T-helper 1 cell treated with Interleukin-12 subunit alpha and Interleukin-12 subunit beta and Interleukin-4 antibody, amounts not matched to agents 30 μg/mL and 1 μg/mL, for 36 hours (primary cell): Measurements from ENCODE around the gene CANT1.
"Not testable (repeated sequence)": the region's sequence is repeated elsewhere in the genome, so short reads cannot be mapped to it uniquely, and the experiment has no call there.

ENCODE experiments used
- H3K27ac Mint-ChIP-seq: one replicate; pipeline ENCODE4 v1.8.0; 2021; ENCODE audit warnings: mild to moderate bottlenecking, mixed read lengths
- H3K27me3 Mint-ChIP-seq: one replicate; pipeline ENCODE4 v1.8.0; 2021; ENCODE audit warnings: low read depth, mixed read lengths
- H3K36me3 Mint-ChIP-seq: one replicate; pipeline ENCODE4 v1.8.0; 2021; ENCODE audit warnings: low read depth, mixed read lengths
- H3K4me1 Mint-ChIP-seq: one replicate; pipeline ENCODE4 v1.8.0; 2021; ENCODE audit warnings: low read depth, mixed read lengths
- H3K4me3 Mint-ChIP-seq: one replicate; pipeline ENCODE4 v1.8.0; 2021; ENCODE audit warnings: mild to moderate bottlenecking, moderate library complexity, mixed read lengths
- H3K9me3 Mint-ChIP-seq: one replicate; pipeline ENCODE4 v1.8.0; 2021; ENCODE audit warnings: mixed read lengths

Gene CANT1

DNA sequence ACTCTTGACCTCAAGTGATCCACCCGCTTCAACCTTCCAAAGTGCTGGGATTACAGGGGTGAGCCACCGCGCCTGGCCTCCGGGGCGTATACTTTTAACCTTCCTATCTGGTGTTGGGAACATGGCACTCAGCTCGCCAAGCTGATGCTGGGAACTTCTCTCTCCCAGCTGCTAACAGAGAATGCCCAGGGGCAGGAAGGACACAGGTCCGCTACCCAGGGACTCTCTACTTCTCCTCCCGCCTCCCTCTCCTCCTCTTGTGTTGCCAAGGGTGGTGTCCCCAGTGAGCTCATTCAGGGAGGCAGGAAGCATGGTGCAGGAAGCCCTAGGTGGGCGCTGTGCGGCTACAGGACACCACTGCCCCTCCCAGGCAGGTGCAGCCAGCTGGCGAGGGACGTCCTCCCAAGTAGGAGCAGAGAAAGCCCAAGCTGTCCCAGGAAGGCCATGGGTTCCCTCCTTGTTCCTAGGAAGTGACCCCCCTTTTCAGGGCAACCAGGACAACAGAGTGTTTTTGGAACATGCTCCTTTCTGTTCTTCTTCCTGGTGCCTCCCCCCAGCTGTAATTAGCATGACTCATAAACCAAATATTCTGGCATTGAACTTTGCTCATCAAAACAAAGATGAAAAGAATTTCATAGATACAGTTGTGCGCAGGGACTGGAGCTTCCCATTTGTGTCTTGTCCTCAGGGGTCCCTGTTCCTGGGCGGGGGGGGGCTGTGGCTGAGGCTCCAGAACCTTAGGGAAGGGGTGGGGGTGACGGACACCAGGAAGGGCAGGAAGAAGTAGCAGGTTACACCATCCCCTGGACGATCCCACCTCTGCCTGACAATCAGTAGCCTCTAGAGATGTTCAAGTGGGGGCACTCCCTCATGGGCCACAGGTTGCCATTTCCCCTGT lies 17.1 kb upstream of the CANT1 start:
- peaks cover 61% of the 10 kb centered on the region for H3K27me3 Mint-ChIP-seq

DNA sequence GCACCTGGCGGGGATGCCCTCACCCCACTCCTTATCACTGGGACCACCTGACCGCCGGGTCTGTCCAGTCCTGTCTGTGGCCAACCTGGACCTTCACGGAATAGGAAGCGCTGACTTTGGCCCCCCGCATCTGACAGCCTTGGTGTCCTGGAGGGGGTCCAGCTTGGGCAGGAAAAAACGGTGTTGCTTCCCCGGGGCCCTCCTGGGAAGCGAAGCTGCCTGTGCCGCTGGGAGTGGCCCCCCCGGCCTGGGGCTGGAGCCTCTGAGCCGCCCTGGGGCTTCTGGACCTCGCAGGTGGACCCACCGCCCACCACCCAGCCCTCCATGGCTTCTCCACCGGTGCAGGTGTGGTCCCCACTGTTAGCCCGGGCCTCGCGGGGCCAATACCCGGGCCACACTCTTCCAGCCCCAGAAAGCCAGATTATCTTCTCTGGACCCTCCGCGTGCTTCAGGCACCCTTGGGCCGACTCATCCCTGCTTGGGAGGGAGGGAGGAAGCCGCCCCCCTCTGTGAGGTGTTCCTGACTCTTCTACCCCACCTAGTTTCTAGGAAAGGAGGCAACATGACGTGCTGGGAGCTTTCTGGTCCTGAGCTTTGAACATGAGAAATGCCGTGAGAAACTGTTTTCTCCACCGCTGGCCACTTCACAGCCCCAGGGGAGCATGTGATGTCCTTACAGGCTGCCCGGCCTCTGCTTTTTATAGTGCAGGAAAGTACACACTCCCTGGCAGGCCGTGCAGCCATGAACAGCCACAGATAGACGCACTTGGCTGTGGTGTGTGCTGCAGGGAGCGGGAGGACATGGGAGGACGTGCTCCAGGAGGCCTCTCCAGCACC lies 15.6 kb upstream of the CANT1 start:
- Mint-ChIP-seq H3K4me1 (peaks cover 3% of the 10 kb centered on the region), H3K9me3 (no peaks in the 10 kb centered on the region), H3K4me3 (peak overlapping the region; percentile 31), H3K27me3 (peaks cover 71% of the 10 kb centered on the region), H3K36me3 (no peaks in the 10 kb centered on the region), H3K27ac (no peak overlapping the region)

More for the DNA sequence above, 17.1 kb upstream of the CANT1 start:
- peaks cover 3% of the 10 kb centered on the region for H3K4me1 Mint-ChIP-seq
- H3K9me3 Mint-ChIP-seq = no peaks in the 10 kb centered on the region
- H3K36me3 Mint-ChIP-seq = no peaks in the 10 kb centered on the region
- H3K27ac Mint-ChIP-seq = no peak overlapping the region
- no peak overlapping the region for H3K4me3 Mint-ChIP-seq

DNA sequence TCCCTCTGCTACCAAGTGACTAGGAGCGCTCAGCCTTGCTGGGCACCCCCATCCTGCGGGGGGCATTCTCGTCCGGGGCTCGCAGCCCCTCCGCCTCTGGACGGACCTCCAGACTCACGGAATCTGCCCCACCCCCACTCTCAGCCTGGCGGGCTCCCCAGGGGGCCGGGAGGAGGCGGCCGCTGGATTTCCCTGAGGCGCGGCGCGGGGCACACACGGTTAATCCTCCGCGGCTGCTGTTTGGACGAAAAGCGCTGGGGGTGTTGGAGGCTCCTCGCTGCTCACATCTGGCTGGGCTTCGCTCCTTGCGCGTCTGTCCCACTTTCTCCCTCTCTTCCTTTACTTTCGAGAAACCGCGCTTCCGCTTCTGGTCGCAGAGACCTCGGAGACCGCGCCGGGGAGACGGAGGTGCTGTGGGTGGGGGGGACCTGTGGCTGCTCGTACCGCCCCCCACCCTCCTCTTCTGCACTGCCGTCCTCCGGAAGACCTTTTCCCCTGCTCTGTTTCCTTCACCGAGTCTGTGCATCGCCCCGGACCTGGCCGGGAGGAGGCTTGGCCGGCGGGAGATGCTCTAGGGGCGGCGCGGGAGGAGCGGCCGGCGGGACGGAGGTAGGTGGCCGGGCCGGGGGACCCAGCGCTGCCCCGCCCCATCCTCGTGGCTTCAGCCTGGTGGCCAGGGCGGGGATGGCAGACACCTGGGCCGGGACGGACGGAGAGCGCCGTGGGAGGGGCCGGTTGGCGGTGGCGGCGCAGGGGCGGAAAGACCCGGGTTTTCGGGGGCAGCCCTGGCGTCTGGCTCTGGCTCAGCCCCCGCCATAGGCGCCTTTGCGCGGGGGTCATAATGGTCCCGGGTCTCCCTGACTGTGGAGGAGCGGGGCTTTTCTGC lies 14.6 kb upstream of the CANT1 start, which contains the start of gene C1QTNF1:
Gene C1QTNF1 (plus strand): TSS at position 284 of the 886 bp plus-strand sequence. CDS start 19,800 bp downstream, outside the sequence.
- Mint-ChIP-seq H3K27me3 (peaks cover 77% of the 10 kb centered on the region), H3K4me1 (peaks cover 3% of the 10 kb centered on the region), H3K4me3 (peak within 1 kb of the TSS; percentile 79), H3K9me3 (no peaks in the 10 kb centered on the region), H3K36me3 (no peaks in the 10 kb centered on the region), H3K27ac (no peak within 1 kb of the TSS)

DNA sequence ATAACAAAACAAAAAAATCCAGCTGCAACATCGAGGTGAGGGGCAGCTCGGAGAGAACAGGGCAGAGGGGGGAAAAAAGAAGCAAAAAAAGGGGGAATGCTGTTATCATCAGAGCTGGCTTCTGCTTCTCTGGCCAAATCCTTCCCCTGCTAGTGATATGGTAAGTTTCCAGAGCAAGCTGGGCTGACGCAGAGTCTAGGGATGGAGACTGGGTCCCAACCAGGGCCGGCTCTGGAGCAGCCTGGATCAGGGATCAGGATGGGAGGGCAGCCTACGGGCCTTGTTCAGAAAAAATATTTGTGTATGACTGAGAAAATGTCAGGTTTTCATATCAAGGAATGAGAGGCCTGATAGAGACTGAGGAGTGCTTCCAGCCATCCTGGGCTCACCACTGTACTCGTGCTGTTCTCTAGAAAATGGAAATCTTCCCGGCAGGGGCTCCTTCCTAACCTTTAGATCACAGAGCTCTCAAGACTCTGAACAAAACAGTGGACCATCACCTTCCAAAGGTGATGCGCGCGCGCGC lies 13.7 kb upstream of the CANT1 start:
- no peak overlapping the region for H3K27ac Mint-ChIP-seq
- no peak overlapping the region for H3K4me3 Mint-ChIP-seq
- H3K4me1 Mint-ChIP-seq = peaks cover 3% of the 10 kb centered on the region
- H3K36me3 Mint-ChIP-seq = no peaks in the 10 kb centered on the region
- no peaks in the 10 kb centered on the region for H3K9me3 Mint-ChIP-seq
- H3K27me3 Mint-ChIP-seq = peaks cover 84% of the 10 kb centered on the region

DNA sequence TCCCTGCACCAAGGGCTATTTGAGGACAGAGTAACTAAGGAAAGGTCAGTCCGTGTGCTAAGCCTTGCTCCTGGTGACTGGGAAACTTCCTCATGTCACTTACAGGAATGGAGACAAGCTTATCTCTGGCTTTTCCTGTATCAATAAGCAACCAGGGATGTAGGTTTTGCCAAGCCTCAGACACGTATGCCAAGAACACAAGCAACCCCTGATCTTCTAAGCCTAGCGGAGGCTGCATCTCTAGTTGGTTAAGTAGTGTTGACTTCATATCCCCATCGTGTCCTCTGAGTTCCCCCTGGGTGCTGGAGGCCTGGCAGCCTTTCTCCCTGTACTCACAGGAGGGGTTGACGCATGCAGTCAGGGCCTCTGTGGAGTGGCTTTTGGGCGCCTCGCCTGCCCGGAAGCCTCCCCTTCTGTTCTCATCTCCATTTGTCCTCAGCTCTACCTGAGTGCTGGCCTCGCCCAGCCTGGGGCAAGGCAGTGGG lies 13.0 kb upstream of the CANT1 start:
- Mint-ChIP-seq H3K9me3 (no peaks in the 10 kb centered on the region), H3K27ac (no peak overlapping the region), H3K4me3 (no peak overlapping the region), H3K27me3 (peaks cover 77% of the 10 kb centered on the region), H3K4me1 (peaks cover 3% of the 10 kb centered on the region), H3K36me3 (no peaks in the 10 kb centered on the region)

DNA sequence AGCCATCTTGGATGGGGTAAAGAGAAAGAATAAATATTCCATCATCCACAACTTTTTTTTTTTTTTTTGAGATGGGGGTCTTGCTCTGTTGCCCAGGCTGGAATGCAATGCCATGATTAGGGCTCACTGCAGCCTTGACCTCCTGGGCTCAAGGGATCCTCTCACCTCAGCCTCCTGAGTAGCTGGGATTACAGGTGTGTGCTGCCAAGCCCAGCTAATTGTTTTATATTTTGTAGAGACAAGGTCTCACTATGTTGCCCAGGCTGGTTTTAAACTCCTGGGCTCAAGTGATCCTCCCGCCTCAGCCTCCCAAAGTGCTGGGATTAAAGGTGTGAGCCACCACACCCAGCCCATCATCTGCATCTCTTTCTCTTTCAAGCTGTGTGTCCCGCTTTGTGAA lies 12.4 kb upstream of the CANT1 start:
- not testable (repeated sequence) for H3K4me1 Mint-ChIP-seq, H3K36me3 Mint-ChIP-seq, H3K9me3 Mint-ChIP-seq, H3K4me3 Mint-ChIP-seq, H3K27ac Mint-ChIP-seq
- H3K27me3 Mint-ChIP-seq = peaks cover 75% of the 10 kb centered on the region

DNA sequence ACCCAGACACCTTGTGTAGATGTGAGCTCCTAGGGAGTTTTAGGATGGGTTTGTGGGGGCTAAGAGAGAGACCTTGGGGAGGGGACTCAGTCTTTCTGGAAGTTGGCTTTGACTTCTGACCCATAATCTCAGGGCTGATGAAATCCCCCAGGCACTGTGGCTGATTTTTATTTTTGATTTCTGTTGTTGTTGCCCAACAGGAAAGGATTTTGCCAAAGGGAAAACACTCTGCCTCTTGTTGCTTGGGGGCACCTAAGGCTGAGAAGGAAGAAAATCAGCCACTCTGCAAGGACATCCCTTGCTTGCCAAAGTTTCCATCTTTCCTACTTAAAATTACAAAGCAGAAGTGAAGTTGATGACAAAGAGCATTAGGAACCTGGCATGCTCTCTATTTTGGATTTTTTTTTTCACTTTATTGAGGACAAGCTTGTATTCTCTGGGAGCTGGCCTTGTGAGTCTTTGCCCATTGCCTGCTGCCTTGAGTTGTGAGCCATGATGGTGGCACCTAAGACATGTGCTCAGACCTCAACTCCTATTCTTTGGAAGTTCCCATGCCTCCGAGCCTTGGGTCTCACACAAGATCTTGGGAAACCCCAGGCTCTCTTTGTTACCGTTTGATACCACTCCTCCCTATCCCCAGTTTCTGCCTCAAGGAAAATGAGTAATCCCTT lies 11.2 kb upstream of the CANT1 start:
- no peak overlapping the region for H3K4me3 Mint-ChIP-seq
- H3K9me3 Mint-ChIP-seq = peaks cover under 1% of the 10 kb centered on the region
- H3K36me3 Mint-ChIP-seq = no peaks in the 10 kb centered on the region
- peaks cover 3% of the 10 kb centered on the region for H3K4me1 Mint-ChIP-seq
- no peak overlapping the region for H3K27ac Mint-ChIP-seq
- H3K27me3 Mint-ChIP-seq = peaks cover 72% of the 10 kb centered on the region

DNA sequence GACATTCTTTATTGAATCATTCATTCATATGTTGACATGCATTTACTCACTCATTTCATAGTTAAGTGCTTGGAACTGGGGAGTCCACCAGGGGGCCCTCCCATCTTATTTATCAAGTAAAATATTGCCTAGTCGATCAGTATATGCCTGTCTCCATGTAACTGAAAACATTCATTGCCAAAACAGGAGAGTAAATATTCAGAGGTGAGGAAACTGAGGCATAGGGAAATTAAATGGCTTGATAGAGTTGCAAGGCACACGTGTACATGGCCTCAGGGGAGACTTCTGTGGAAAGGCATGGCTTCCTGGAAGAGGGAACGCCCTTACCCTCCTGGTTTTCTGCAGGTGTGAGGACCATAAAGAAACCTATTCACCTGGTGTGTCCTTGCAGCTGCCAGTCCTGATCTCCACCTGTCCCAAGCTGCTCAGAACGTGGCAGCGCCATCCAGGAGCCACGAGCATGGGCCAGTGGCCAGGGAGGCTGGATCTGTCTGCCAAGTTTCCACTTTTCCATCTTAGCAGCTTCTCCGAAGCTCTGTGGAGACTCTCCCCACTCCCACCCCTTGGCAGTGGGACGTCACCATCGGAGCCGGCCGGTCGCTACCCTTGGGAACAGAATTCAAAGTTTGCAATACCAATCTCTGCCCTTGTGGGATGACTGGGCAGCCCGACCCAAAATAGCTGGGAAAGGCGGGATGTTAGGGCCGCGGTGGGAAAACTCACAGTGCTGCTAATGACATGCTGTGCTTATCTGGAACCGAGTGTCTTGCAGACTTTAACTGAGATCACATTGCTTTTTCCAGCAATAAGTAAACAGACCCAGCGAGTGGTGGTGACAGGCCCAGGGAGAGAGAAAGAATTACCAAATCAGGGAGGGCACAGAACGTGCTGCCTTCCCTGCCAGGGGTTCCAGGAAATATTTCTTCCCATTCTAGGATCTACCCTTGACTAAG lies 10.3 kb upstream of the CANT1 start:
- H3K36me3 Mint-ChIP-seq = no peaks in the 10 kb centered on the region
- peaks cover 67% of the 10 kb centered on the region for H3K27me3 Mint-ChIP-seq
- H3K4me1 Mint-ChIP-seq = peaks cover 3% of the 10 kb centered on the region
- H3K9me3 Mint-ChIP-seq = peaks cover 2% of the 10 kb centered on the region
- H3K27ac Mint-ChIP-seq = no peak overlapping the region
- no peak overlapping the region for H3K4me3 Mint-ChIP-seq

DNA sequence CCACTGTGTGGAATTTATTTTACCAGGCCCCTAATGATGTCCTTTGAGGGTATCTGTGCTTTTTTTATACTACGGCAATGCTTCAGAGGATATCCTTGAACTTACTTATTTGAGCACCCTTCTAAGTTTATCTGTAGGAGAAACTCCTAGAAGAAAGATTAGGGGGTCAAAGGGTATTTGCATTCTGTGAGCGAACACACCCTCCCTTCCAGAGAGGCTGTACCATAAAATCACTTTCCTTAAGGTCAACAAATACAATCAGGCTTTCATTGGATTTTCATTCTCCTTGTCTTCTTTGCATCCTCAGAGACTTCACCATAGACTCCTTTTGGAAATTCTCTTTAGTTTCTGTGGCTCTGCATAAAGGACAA lies 9.7 kb upstream of the CANT1 start:
- H3K4me1 Mint-ChIP-seq = peaks cover 2% of the 10 kb centered on the region
- H3K27me3 Mint-ChIP-seq = peaks cover 61% of the 10 kb centered on the region
- no peak overlapping the region for H3K4me3 Mint-ChIP-seq
- peaks cover 4% of the 10 kb centered on the region for H3K9me3 Mint-ChIP-seq
- no peaks in the 10 kb centered on the region for H3K36me3 Mint-ChIP-seq
- no peak overlapping the region for H3K27ac Mint-ChIP-seq

DNA sequence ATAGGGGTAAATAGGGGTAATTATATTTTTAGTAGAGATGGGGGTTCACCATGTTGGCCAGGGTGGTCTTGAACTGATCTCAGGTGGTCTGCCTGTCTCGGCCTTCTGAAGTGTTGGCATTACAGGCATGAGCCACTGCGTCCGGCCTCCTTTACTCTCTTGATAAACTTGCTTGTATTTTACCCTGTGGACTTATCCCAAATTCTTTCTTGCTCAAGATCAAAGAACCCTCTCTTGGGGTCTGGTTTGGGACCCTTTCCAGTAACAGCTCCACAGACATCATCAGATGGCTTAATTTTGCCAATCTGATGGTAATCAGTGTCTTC lies 8.8 kb upstream of the CANT1 start:
- peaks cover 1% of the 10 kb centered on the region for H3K36me3 Mint-ChIP-seq
- peaks cover 57% of the 10 kb centered on the region for H3K27me3 Mint-ChIP-seq
- H3K4me3 Mint-ChIP-seq = no peak overlapping the region
- H3K4me1 Mint-ChIP-seq = no peaks in the 10 kb centered on the region
- H3K27ac Mint-ChIP-seq = no peak overlapping the region
- peaks cover 8% of the 10 kb centered on the region for H3K9me3 Mint-ChIP-seq

DNA sequence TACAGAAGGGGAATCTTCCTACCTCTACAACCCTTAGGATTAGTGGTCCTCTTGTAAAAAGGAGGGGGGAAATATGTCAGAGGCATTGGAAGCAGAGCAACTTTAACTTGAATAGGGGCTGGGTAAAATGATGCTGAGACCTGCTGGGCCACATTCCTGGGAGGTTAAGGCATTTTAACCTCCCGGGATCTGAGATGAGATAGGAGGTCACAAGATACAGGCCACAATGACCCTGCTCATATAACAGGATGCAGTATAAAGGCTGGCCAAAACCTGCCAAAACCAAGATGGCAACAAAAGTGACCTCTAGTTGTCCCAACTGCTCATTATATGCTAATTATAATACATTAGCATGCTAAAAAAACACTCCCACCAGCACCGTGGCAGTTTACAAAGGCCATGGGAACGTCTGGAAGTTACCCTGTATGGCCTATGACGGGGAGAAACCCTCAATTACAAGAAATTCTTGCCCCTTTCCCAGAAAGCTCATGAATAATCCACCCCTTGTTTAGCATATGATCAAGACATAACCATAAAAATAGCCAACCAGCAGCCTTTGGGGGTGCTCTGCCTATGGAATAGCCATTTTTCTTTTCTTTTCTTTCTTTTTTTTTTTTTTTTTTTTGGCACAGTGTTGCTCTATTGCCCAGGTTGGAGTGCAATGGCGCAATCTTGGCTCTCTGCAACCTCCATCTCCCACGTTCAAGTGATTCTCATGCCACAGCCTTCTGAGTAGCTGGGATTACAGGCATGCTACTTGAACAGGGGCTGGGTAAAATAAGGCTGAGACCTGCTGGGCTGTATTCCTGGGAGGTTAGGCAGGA lies 8.2 kb upstream of the CANT1 start:
- Mint-ChIP-seq H3K4me1 (no peaks in the 10 kb centered on the region), H3K36me3 (peaks cover 1% of the 10 kb centered on the region), H3K4me3 (no peak overlapping the region), H3K27ac (no peak overlapping the region), H3K27me3 (peaks cover 53% of the 10 kb centered on the region), H3K9me3 (peaks cover 8% of the 10 kb centered on the region)

DNA sequence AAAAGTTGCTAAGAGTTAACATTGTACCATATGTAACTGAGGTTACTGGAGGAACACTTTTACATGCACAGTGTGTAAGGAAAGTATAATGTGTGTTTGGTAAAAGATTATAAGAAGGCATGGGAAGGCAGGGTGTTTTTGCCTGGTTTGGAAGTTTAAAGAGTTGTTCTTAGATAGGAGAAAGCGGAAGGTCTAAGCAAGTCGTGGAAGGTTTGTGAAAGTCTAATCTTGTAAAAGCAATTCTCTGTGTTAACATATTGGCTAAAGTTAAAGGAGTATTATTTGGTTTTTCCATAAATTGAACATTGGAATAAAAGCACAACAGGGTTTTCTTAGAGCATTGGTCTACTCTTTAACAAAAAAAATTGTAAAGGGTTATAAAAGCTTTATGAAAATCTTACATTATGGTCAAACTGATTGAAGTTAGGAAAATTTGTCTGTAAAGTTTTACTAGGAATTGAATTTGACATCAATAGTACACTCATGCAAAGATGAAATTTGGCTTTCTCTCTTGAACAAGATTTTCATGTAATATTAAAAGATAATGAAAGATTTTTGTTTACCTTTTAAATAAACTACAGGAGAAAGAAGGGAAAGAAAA lies 4.7 kb upstream of the CANT1 start:
- Mint-ChIP-seq H3K36me3 (peaks cover 1% of the 10 kb centered on the region), H3K4me1 (peaks cover 6% of the 10 kb centered on the region), H3K27me3 (peaks cover 22% of the 10 kb centered on the region), H3K9me3 (peaks cover 8% of the 10 kb centered on the region), H3K27ac (no peak overlapping the region), H3K4me3 (no peak overlapping the region)
